AG10803 (cell line): ENCODE data around the gene COL12A1.

Source experiments
- DNase-seq: peaks from one replicate; pipeline ENCODE4 v3.0.0; 2010; ENCODE audit warnings: low read depth
- H3K4me3 ChIP-seq: 2 replicates; pipeline ENCODE4 v1.5.1; 2011; ENCODE audit warnings: mild to moderate bottlenecking, low read length, control low read depth
- TF ChIP-seq, protein P1 (sequence below): conservative IDR thresholded peaks from 2 replicates; pipeline ENCODE4 v1.5.1; 2011; ENCODE audit warnings: mild to moderate bottlenecking, low read length, control low read depth, inconsistent platforms

COL12A1 gene

DNA sequence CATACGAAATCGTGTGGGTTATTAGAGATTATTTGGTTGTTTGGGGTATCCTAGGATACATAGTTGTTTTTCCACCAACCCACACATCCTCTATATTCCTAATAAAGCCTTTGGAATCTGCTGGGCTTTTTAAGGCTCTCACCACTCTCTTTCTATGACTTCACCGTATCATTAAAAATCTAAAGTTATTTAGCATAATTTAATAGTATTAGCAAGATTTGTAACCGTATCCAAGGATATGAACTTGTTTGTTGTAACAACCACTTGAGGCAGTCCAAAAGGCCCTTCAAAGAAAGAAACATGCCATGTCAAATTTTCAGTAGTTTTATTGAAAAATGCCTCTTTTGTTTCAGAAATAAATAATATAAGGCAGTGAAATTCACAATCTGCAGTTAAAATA lies 121.8 kb downstream of the COL12A1 start:
- no peak for DNase-seq
- no peak overlapping the region for H3K4me3 ChIP-seq
- TF ChIP-seq, protein P1, sequence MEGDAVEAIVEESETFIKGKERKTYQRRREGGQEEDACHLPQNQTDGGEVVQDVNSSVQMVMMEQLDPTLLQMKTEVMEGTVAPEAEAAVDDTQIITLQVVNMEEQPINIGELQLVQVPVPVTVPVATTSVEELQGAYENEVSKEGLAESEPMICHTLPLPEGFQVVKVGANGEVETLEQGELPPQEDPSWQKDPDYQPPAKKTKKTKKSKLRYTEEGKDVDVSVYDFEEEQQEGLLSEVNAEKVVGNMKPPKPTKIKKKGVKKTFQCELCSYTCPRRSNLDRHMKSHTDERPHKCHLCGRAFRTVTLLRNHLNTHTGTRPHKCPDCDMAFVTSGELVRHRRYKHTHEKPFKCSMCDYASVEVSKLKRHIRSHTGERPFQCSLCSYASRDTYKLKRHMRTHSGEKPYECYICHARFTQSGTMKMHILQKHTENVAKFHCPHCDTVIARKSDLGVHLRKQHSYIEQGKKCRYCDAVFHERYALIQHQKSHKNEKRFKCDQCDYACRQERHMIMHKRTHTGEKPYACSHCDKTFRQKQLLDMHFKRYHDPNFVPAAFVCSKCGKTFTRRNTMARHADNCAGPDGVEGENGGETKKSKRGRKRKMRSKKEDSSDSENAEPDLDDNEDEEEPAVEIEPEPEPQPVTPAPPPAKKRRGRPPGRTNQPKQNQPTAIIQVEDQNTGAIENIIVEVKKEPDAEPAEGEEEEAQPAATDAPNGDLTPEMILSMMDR: no peak

DNA sequence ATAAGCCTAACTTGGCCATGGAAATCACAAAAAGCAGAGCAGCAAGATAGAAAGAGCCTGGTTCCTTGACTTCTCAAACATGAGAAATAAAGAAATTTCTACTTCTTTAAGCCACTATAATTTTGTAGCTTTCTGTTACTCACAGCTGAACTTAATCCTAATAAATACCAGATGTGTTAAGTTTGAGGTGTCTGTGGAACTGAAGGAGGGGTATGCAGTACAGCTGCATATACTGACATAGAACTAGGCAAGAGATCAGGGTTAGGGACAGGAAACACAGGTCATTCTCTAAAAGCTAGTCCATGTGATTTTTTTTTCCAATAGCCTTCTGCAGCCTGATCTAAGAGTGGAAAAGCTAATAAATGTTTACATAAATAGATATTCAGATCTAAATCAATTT lies 123.9 kb downstream of the COL12A1 start:
- DNase-seq: peak; percentile 50
- H3K4me3 ChIP-seq: no peak overlapping the region
- TF ChIP-seq, protein P1: no peak

- no peak overlapping the region for H3K4me3 ChIP-seq
- TF ChIP-seq, protein P1: no peak
- no peak for DNase-seq
Measured at GRCh38 chr6:75081047-75081446, 124.8 kb downstream of the COL12A1 start.

DNA sequence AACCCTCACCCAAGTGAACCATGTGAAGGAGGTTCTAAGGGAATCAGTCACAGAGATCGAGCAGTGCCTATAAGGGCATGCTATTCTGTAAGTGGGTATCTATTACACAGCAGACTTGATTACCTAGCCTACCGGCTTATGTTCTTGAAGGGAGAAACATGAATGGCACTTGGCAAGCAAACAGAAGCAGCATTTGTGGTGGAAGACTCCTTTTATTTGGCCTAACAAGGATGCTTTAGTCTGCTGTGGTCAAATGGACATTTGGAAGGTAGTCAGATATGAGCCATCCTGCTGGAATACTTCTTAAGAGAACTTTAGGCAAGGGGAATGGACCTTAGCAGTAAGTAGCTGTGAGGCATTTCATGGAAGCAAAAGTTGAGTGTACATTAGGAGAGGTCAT lies 126.3 kb downstream of the COL12A1 start:
- TF ChIP-seq, protein P1: no peak
- peak; percentile 61 for DNase-seq
- no peak overlapping the region for H3K4me3 ChIP-seq

DNA sequence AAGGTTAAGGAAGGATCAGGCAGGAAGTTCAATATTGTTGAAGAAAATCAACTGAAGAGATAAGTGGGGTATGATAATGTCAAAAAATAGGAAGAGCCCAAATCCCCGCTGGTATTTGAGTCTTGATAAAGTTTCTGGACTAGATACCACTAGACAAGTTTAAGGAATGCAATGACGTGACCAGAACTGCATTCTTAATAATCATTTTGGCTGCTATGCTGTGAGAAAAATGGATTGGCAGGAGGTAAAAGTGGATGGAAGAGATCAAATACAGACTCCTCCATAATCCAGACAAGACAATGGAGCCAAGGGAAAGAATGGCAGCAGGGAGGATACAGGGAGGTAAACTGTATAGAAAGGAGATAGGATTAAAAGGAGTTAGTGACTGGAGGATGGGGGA lies 128.2 kb downstream of the COL12A1 start:
- no peak overlapping the region for H3K4me3 ChIP-seq
- TF ChIP-seq, protein P1: no peak
- DNase-seq: peak; percentile 61

- DNase-seq: no peak
- H3K4me3 ChIP-seq: no peak overlapping the region
- TF ChIP-seq, protein P1: no peak
Measured at GRCh38 chr6:75076009-75076408, 129.8 kb downstream of the COL12A1 start.

DNA sequence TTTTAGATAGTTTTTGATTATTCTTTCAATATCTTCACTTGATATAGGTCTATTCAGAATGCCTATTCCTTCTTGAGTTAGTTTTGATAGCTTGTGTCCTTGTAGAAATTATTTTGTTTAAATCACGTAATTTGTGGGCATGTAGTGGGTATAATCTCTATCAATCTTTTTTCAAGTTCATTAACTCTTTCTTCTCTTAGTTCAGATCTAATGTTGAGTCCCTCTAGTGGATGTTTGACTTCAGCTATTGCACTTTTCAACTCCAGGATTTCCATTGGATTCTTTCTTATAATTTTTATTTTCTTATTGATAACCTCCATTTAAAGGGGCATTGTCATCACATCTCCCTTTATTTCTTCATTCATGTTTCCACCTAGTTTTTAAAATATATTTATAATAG lies 135.6 kb downstream of the COL12A1 start:
- TF ChIP-seq, protein P1: peak; percentile 38
- DNase-seq: no peak
- no peak overlapping the region for H3K4me3 ChIP-seq
